Lung microvascular endothelial cell (primary cell): Measurements from ENCODE around the gene TRABD2B. TPM values are rescaled to one million over a fixed set of nuclear protein-coding genes. Genes with fewer than 3 reads are reported as not detected.

ENCODE experiments used
- total RNA-seq: library from RNA; depleted of rRNA; stranded (reverse); fragments of >200 nt; gene quantifications from 2 replicates; pipeline ENCODE4 v1.2.1, GENCODE V29; 2014

TRABD2B gene
- total RNA-seq, 1 donor from 2014 or later: not detected

Other genes starting within 250 kb of the TRABD2B start
- gene SLC5A9, start 225.3 kb upstream of the TRABD2B start, total RNA-seq: under 0.01 and 0.22 TPM in 2 replicates